Activated naive CD8-positive, alpha-beta T cell treated with anti-CD3 and anti-CD28 coated beads, Interleukin-2, amount 50 U/mL, for 24 hours (primary cell): ENCODE measurements around the gene LRRC40.
A peak's percentile ranks its signal among the peaks of the same experiment; 100 is the strongest.
"Not testable (repeated sequence)": the region's sequence is repeated elsewhere in the genome, so short reads cannot be mapped to it uniquely, and the experiment has no call there.

Experiments
- ATAC-seq: fragments of 150-1000 bp; cut with Tn5 transposase; one replicate; pipeline ENCODE4 v1.10.0; 2021
- DNase-seq: peaks from one replicate; pipeline ENCODE4 v3.0.0; 2021
- H3K27ac Mint-ChIP-seq: one replicate; pipeline ENCODE4 v1.8.0; 2021; ENCODE audit warnings: mild to moderate bottlenecking, mixed read lengths
- H3K27me3 Mint-ChIP-seq: one replicate; pipeline ENCODE4 v1.8.0; 2021; ENCODE audit warnings: mixed read lengths
- H3K36me3 Mint-ChIP-seq: one replicate; pipeline ENCODE4 v1.8.0; 2021; ENCODE audit warnings: low read depth, mixed read lengths
- H3K4me1 Mint-ChIP-seq: one replicate; pipeline ENCODE4 v1.8.0; 2021; ENCODE audit warnings: mixed read lengths
- H3K4me3 Mint-ChIP-seq: one replicate; pipeline ENCODE4 v1.8.0; 2021; ENCODE audit warnings: mild to moderate bottlenecking, moderate library complexity, mixed read lengths
- H3K9me3 Mint-ChIP-seq: one replicate; pipeline ENCODE4 v1.8.0; 2021; ENCODE audit warnings: mixed read lengths

The LRRC40 gene

GRCh38 chr1:70211541-70211940 is 6.2 kb upstream of the LRRC40 start:
- Mint-ChIP-seq H3K27ac (no peak overlapping the region), H3K9me3 (no peaks in the 10 kb centered on the region), H3K4me1 (peaks cover 54% of the 10 kb centered on the region), H3K36me3 (peaks cover 27% of the 10 kb centered on the region), H3K27me3 (no peaks in the 10 kb centered on the region), H3K4me3 (no peak overlapping the region)
- DNase-seq = no peak
- no peak for ATAC-seq

- Mint-ChIP-seq H3K9me3 (no peaks in the 10 kb centered on the region), H3K27me3 (no peaks in the 10 kb centered on the region), H3K36me3 (peaks cover 28% of the 10 kb centered on the region), H3K4me1 (peaks cover 56% of the 10 kb centered on the region), H3K27ac (peak overlapping the region; percentile 22), H3K4me3 (no peak overlapping the region)
- ATAC-seq (no peak), DNase-seq (no peak)
Observed at GRCh38 chr1:70210820-70211219, 5.4 kb upstream of the LRRC40 start.

- H3K9me3 Mint-ChIP-seq = no peaks in the 10 kb centered on the region
- peak overlapping the region; percentile 35 for H3K27ac Mint-ChIP-seq
- no peak for ATAC-seq
- peaks cover 71% of the 10 kb centered on the region for H3K4me1 Mint-ChIP-seq
- H3K36me3 Mint-ChIP-seq = peaks cover 23% of the 10 kb centered on the region
- no peak for DNase-seq
- no peaks in the 10 kb centered on the region for H3K27me3 Mint-ChIP-seq
- no peak overlapping the region for H3K4me3 Mint-ChIP-seq
Observed at GRCh38 chr1:70208292-70208691, 2.9 kb upstream of the LRRC40 start.

- Mint-ChIP-seq H3K27me3 (no peaks in the 10 kb centered on the region), H3K4me3 (peak overlapping the region; percentile 97), H3K4me1 (peaks cover 74% of the 10 kb centered on the region), H3K9me3 (no peaks in the 10 kb centered on the region), H3K36me3 (peaks cover 21% of the 10 kb centered on the region), H3K27ac (peak overlapping the region; percentile 18)
- DNase-seq (no peak), ATAC-seq (no peak)
Observed at GRCh38 chr1:70207492-70207891, 2.1 kb upstream of the LRRC40 start.

GRCh38 chr1:70206833-70207232 is 1.5 kb upstream of the LRRC40 start:
- Mint-ChIP-seq H3K4me1 (peaks cover 77% of the 10 kb centered on the region), H3K27ac (peak overlapping the region; percentile 96), H3K36me3 (peaks cover 20% of the 10 kb centered on the region), H3K4me3 (peak overlapping the region; percentile 97)
- not testable (repeated sequence) for DNase-seq, H3K27me3 Mint-ChIP-seq, H3K9me3 Mint-ChIP-seq, ATAC-seq

- Mint-ChIP-seq H3K27ac (peak overlapping the region; percentile 96), H3K4me1 (peaks cover 66% of the 10 kb centered on the region), H3K27me3 (no peaks in the 10 kb centered on the region), H3K4me3 (peak overlapping the region; percentile 97), H3K36me3 (peaks cover 18% of the 10 kb centered on the region), H3K9me3 (no peaks in the 10 kb centered on the region)
- ATAC-seq (peak; percentile 43), DNase-seq (no peak)
Observed at GRCh38 chr1:70205071-70205433, 327 bp downstream of the LRRC40 start.

GRCh38 chr1:70204600-70204999 is 779 bp downstream of the LRRC40 start:
- DNase-seq (no peak), ATAC-seq (no peak)
- Mint-ChIP-seq H3K27ac (peak overlapping the region; percentile 96), H3K36me3 (peaks cover 18% of the 10 kb centered on the region), H3K9me3 (no peaks in the 10 kb centered on the region), H3K4me3 (peak overlapping the region; percentile 97), H3K27me3 (no peaks in the 10 kb centered on the region), H3K4me1 (peaks cover 62% of the 10 kb centered on the region)

- Mint-ChIP-seq H3K27me3 (no peaks in the 10 kb centered on the region), H3K4me1 (peaks cover 57% of the 10 kb centered on the region), H3K27ac (no peak overlapping the region), H3K4me3 (peak overlapping the region; percentile 97), H3K9me3 (no peaks in the 10 kb centered on the region), H3K36me3 (peaks cover 14% of the 10 kb centered on the region)
- DNase-seq = no peak
- ATAC-seq = no peak
Observed at GRCh38 chr1:70204139-70204538, 1.2 kb downstream of the LRRC40 start.

- H3K27ac Mint-ChIP-seq = no peak overlapping the region
- peaks cover 43% of the 10 kb centered on the region for H3K4me1 Mint-ChIP-seq
- peaks cover 9% of the 10 kb centered on the region for H3K36me3 Mint-ChIP-seq
- H3K9me3 Mint-ChIP-seq = no peaks in the 10 kb centered on the region
- ATAC-seq = no peak
- H3K27me3 Mint-ChIP-seq = no peaks in the 10 kb centered on the region
- no peak for DNase-seq
- no peak overlapping the region for H3K4me3 Mint-ChIP-seq
Observed at GRCh38 chr1:70202173-70202758, 3.1 kb downstream of the LRRC40 start.

GRCh38 chr1:70200065-70200464 is 5.3 kb downstream of the LRRC40 start:
- Mint-ChIP-seq H3K27me3 (no peaks in the 10 kb centered on the region), H3K9me3 (no peaks in the 10 kb centered on the region), H3K36me3 (peaks cover 7% of the 10 kb centered on the region), H3K4me1 (peaks cover 36% of the 10 kb centered on the region), H3K27ac (no peak overlapping the region), H3K4me3 (no peak overlapping the region)
- DNase-seq = no peak
- ATAC-seq = no peak

- H3K27ac Mint-ChIP-seq = no peak overlapping the region
Observed at GRCh38 chr1:70196333-70196732, 9.0 kb downstream of the LRRC40 start.

GRCh38 chr1:70195342-70195741 is 10.0 kb downstream of the LRRC40 start:
- peaks cover 12% of the 10 kb centered on the region for H3K36me3 Mint-ChIP-seq
- DNase-seq (no peak), ATAC-seq (no peak)
- no peaks in the 10 kb centered on the region for H3K27me3 Mint-ChIP-seq
- H3K27ac Mint-ChIP-seq = no peak overlapping the region
- peaks cover 10% of the 10 kb centered on the region for H3K4me1 Mint-ChIP-seq
- no peak overlapping the region for H3K4me3 Mint-ChIP-seq
- peaks cover 5% of the 10 kb centered on the region for H3K9me3 Mint-ChIP-seq

More at GRCh38 chr1:70196333-70196732, 9.0 kb downstream of the LRRC40 start:
- DNase-seq (no peak), ATAC-seq (no peak)
- H3K36me3 Mint-ChIP-seq = peaks cover 14% of the 10 kb centered on the region
- peaks cover 11% of the 10 kb centered on the region for H3K4me1 Mint-ChIP-seq
- H3K27me3 Mint-ChIP-seq = no peaks in the 10 kb centered on the region
- H3K4me3 Mint-ChIP-seq = no peak overlapping the region
- peaks cover 5% of the 10 kb centered on the region for H3K9me3 Mint-ChIP-seq

GRCh38 chr1:70194601-70195000 is 10.8 kb downstream of the LRRC40 start:
- Mint-ChIP-seq H3K9me3 (peaks cover 5% of the 10 kb centered on the region), H3K27ac (no peak overlapping the region), H3K27me3 (no peaks in the 10 kb centered on the region), H3K36me3 (peaks cover 12% of the 10 kb centered on the region), H3K4me1 (peaks cover 10% of the 10 kb centered on the region), H3K4me3 (no peak overlapping the region)
- no peak for DNase-seq
- ATAC-seq = no peak

- H3K9me3 Mint-ChIP-seq, H3K4me3 Mint-ChIP-seq, ATAC-seq, DNase-seq, H3K27ac Mint-ChIP-seq, H3K27me3 Mint-ChIP-seq, H3K36me3 Mint-ChIP-seq, H3K4me1 Mint-ChIP-seq: not testable (repeated sequence)
Observed at GRCh38 chr1:70192446-70192845, 12.9 kb downstream of the LRRC40 start.

- Mint-ChIP-seq H3K27ac (no peak overlapping the region), H3K27me3 (no peaks in the 10 kb centered on the region), H3K4me1 (peaks cover 9% of the 10 kb centered on the region), H3K36me3 (peaks cover 16% of the 10 kb centered on the region), H3K4me3 (no peak overlapping the region), H3K9me3 (peaks cover 5% of the 10 kb centered on the region)
- ATAC-seq = no peak
- no peak for DNase-seq
Observed at GRCh38 chr1:70190180-70190579, 15.2 kb downstream of the LRRC40 start.

GRCh38 chr1:70188522-70188921 is 16.9 kb downstream of the LRRC40 start:
- Mint-ChIP-seq H3K27me3 (no peaks in the 10 kb centered on the region), H3K36me3 (peaks cover 19% of the 10 kb centered on the region), H3K27ac (no peak overlapping the region), H3K4me1 (peaks cover 9% of the 10 kb centered on the region), H3K4me3 (no peak overlapping the region), H3K9me3 (peaks cover 5% of the 10 kb centered on the region)
- no peak for DNase-seq
- no peak for ATAC-seq
